Left cardiac atrium (tissue), 4 donors: Measurements from ENCODE around the gene FADS1. TPM values are rescaled to one million over a fixed set of nuclear protein-coding genes. Genes with fewer than 3 reads are reported as not detected.

Source experiments
- ATAC-seq, 2 donors: fragments of 200-7000 bp; cut with Tn5 transposase; one replicate each; pipeline ENCODE4 v1.9.1; 2020; ENCODE audit warnings: mild to moderate bottlenecking in 2 of 2, moderate library complexity in 2 of 2
- DNase-seq: peaks from one replicate; pipeline ENCODE4 v3.0.0-alpha.2; 2020
- intact Hi-C, 2 donors: fragments of 100-400 bp; cut with DNase I; formaldehyde crosslinking; loops; one replicate each; pipeline versions ENCODE4 v1.14.1 to v1.15.1; 2022 to 2023
- total RNA-seq, 2 donors: library from RNA; stranded (reverse); fragmentation: NEBNext Ultra II Directional; extraction: Animal tissue kit (Norgen Biotek cat#: 25700); gene quantifications; one replicate each; pipeline ENCODE4 v1.2.1, GENCODE V29; 2021
- donor health status: DM: no; HTN: yes; CAD: no.
- donor health status: DM: no; HTN: yes; CAD: no; lungs with severe emphysema.
- donor health status: DM: yes; HTN: yes; CAD: no.
- donor health status: Dilated cardiomyopathy.

FADS1 gene
- total RNA-seq, 2 donors from 2014 or later = 44.9 to 54.1 TPM

DNA sequence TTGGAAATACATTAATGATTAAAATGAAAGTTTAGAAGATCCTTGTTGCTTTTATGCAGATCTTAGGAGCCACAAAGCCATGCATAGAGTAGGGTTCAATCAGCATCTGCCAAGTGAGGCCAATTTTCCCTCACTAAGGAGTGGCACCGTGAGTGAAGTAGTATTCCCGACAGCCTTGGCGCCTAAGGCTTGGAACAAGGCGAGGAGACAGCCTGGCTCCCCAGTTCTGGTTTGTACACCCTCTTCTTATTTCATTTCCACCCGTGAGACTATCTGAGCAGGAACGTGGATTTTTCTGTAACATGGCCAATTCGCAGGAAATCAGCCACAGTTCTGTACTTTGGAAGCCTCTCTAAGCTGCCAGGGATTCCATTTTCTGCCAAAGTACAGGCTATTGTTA lies 33.9 kb upstream of the FADS1 start:
- DNase-seq = no peak
- peak in 1 of 2 donors; percentile 7 for ATAC-seq
- intact Hi-C loops = loop anchor here in 1 of 2 donors (5.0 kb wide), 1 partner anchor 33 kb away; the partner anchor contains the start of gene FADS1

- no peak for ATAC-seq
- DNase-seq = no peak
- intact Hi-C loops = no loop called here
Observed at GRCh38 chr11:61848631-61849030, 31.8 kb upstream of the FADS1 start.

DNA sequence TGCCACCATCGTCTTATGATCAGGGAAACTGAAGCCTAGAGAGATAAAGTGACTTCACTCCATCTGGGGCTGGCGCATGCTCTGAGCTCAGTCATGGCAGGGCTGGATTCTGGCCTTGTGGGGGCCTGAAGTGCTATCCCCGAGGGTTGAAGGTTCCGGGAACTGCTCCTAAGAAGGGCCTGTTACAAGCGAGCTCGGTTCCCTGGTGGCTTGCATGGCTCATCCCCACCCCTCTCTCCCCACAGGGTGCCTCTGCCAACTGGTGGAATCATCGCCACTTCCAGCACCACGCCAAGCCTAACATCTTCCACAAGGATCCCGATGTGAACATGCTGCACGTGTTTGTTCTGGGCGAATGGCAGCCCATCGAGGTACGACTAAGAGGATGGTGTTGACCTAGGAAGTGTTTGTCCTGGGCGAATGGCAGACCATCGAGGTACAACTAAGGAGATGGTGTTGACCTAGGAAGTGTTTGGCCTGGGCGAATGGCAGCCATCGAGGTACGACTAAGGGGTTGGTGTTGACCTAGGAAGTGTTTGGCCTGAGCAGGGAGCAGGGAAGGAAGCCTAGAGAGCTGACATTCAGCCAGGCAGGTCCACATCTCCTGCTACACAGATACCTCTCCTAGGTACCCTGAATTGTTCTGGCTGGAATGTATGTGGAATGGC lies 31.2 kb upstream of the FADS1 start:
- ATAC-seq (no peak), DNase-seq (no peak)
- intact Hi-C loops = no loop called here

- intact Hi-C loops = no loop called here
- ATAC-seq (no peak), DNase-seq (no peak)
Observed at GRCh38 chr11:61846362-61847020, 29.7 kb upstream of the FADS1 start.

- ATAC-seq (no peak), DNase-seq (no peak)
- intact Hi-C loops = no loop called here
Observed at GRCh38 chr11:61844909-61845565, 28.2 kb upstream of the FADS1 start.

GRCh38 chr11:61842528-61842820 lies 25.7 kb upstream of the FADS1 start:
- peak in 1 of 2 donors; percentile 9 for ATAC-seq
- no peak for DNase-seq
- intact Hi-C loops = no loop called here

DNA sequence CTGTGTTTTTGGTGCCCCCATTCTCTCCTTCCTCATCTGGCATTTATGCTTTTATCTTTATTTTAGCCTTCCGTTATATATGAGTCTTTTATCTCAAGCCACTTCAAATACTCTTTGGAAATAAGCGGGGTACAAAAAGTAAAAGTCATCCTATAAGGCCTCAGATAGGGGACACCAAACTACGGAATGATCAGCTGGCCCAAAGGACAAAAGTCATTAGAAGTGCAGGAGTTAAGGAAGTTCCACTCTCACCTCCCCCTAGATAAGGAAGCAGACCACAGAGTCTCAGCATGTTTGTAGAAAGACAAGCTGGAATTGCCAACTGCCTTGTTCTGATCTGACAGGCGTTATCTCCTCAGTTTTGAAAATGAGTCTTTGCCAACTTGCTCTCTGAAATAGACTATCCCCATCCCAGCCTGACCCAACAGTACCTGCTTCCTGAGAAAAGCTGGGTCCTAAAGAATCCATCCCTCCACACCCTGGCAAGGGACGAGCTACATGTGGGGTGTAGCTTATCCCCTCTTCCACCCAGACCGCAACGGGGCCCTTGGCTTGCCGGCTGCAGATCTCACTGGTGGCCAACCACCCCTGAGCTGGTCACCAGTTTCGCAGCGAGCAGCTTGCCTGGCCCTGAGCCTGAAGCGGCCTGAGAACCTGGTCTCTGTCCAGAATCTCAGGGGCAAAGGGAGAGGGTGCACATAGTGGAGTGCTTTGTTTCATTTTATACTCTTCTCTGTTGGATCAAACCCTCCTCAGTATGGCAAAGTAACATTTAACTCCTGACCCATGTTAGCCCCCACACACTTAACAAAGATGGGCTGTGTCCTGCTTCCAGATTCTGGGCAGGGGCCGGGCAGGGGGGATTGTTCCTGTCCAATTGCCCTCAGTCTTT lies 25.1 kb upstream of the FADS1 start:
- ATAC-seq = peak; percentile 75 to 76

DNA sequence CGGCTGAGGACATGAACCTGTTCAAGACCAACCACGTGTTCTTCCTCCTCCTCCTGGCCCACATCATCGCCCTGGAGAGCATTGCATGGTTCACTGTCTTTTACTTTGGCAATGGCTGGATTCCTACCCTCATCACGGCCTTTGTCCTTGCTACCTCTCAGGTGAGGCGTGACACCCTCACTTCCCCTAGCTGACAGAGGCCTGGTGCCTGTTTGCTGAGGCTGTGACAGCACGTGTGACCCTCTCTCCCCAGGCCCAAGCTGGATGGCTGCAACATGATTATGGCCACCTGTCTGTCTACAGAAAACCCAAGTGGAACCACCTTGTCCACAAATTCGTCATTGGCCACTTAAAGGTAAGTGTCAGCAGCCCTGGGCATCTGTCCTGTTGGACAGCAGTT lies 23.6 kb upstream of the FADS1 start:
- ATAC-seq (no peak), DNase-seq (no peak)
- intact Hi-C loops = no loop called here

More for the DNA sequence above, 25.1 kb upstream of the FADS1 start:
- intact Hi-C loops = no loop called here
- DNase-seq = no peak

- DNase-seq = no peak
- intact Hi-C loops = no loop called here
- ATAC-seq = no peak
Observed at GRCh38 chr11:61839742-61840141, 22.9 kb upstream of the FADS1 start.

DNA sequence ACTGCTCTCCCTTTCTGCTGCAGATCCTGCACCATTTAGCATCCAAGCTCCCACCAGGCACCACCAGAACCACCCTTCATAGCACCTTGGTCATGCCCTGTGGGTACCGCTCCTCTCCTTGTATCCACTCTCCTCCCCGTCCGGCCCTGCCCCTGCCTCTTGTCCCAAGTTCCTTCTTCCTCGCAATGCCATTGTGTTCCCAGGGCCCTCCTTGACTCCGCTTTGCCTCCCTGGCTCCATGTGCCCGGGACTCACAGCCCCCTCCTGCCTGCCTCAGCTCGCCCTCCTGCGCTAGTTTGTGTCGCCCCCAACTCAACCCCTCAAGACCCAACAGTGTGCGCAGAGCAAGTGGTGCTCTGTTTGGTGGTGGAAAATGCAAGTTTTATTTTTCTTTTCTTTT lies 22.1 kb upstream of the FADS1 start:
- ATAC-seq (no peak), DNase-seq (no peak)
- intact Hi-C loops = no loop called here

DNA sequence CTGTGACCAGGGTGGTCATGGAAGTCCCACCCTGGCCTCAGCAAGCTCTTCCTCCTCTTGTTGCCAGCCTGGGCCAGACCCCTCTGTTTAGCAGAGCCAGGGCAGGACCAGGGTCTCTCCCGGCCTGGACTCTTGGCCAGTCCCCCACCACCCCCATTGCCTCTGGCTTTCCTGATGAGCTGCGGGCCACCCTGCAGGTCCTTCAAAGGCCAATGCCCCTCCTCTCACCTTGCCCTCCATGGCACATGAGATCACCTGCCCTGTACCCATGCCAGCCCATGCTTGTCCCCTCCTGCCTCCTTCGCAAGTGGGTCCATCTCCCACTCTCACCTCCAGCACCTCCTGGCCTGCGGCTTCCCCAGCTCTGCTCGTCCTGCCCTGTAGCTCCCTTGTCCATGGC lies 21.7 kb upstream of the FADS1 start:
- DNase-seq (no peak), ATAC-seq (no peak)
- intact Hi-C loops = no loop called here

DNA sequence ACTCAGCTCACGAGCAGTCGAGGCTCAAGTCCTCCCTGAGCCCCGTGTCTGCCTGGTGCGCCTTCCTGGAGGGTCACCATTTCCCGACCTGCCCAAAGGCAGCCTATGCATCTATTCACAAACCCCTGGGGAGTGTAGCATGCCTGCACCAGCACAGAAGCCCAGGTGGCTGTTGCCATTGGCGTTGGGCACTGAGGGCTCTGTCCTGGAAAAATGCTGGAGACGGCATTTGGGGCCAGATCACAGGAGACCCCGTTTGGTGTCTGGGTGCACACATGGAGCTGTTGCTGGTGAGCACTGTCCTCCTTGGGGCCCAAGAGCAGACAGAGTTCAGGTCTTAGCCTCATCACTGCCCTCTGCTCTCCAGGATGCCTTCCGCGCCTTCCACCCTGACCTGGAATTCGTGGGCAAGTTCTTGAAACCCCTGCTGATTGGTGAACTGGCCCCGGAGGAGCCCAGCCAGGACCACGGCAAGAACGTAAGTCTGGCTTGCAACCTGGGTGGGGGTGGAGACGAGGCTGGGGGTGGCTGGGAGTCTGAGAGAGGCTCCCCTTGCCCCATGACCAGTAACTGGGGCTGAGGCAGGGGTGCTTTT lies 20.7 kb upstream of the FADS1 start:
- DNase-seq (no peak), ATAC-seq (no peak)
- intact Hi-C loops = no loop called here

- ATAC-seq = no peak
- no peak for DNase-seq
- intact Hi-C loops = no loop called here
Observed at GRCh38 chr11:61836193-61836592, 19.4 kb upstream of the FADS1 start.

DNA sequence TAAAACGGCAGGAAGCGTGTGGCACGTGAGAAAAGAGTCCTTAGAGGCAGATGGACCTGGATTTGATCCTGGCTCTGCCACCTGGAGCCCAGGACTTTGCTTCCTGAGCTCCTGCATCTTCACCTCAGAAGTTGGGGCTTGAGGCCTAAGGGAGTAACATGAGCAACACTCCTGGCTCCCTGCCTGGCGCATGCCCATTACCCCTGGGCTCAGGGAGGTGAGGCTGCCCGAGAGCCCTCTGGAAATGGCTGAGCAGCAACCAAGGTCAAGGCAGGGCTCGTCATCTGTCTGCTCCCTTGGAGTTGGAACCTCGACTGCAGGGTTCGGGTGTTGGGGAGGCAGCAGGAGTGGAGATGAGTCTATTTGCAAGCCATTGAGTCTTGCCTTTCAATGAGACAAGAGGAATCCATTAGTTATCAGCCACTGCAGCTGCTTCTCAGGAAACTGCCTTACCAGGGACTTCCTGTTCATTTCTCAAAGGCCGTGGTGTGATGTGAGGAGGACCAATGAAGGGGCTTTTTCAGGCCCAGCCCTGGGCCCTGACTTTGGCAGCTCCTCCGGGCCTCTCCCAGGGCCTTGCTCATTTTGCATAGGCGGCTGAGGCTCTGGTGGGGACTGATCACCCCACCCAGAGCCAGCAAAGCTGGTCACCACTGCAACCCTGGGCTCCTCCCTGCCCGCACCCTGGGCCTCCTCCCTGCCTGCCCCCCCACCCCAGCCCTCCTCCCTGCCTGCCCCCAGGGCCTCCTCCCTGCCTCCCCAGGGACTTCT lies 17.7 kb upstream of the FADS1 start:
- intact Hi-C loops = no loop called here
- peak; percentile 85 to 91 for ATAC-seq
- DNase-seq = peak; percentile 79

DNA sequence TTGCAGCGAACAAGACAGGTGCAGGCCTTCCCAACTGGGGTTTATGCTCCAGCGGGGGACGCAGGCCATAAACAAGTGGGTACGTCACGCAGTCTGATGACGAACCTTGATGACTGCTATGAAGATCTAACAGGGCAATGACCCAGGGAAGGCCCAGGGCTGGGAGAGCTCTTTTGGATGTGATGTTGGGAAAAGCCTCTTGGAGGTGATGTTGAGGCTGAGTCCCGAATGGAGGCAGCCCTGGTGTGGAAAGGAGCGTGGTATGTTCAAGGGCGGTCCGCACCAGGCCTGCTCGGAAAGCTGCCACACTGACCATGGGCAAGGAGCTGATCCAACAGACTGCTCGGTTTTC lies 17.1 kb upstream of the FADS1 start:
- no peak for DNase-seq
- intact Hi-C loops = no loop called here
- ATAC-seq = no peak

- no peak for ATAC-seq
- intact Hi-C loops = no loop called here
- no peak for DNase-seq
Observed at GRCh38 chr11:61833471-61833870, 16.7 kb upstream of the FADS1 start.

DNA sequence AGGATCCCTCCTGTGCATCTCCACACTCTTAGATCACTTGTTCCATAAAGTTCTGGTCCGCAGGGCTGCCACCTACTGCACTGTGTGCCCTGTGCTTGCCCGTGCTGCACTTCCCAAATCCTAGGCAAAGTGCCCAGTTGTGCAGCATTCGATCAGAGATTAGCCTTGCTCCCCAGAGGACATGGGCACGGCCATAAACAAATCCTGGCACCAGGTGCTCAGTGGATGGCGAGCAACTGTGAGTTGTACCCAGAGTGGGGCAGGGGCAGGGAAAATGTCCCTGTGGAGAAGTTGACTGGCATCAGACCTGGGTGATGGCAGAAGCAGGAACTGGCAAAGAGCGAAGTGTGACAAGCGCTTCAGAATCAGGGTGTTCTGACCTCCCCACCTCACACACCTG lies 16.0 kb upstream of the FADS1 start:
- intact Hi-C loops = no loop called here
- DNase-seq (no peak), ATAC-seq (no peak)

- no peak for ATAC-seq
- DNase-seq = no peak
Observed at GRCh38 chr11:61832207-61832606, 15.4 kb upstream of the FADS1 start.

More at GRCh38 chr11:61832207-61832606, 15.4 kb upstream of the FADS1 start:
- intact Hi-C loops = no loop called here
